Stimulated activated CD8-positive, alpha-beta memory T cell treated with anti-CD3 and anti-CD28 coated beads, Interleukin-7, amount 100 ng/mL, for 24 hours (primary cell): ENCODE results near the gene POC1B.
A peak's percentile ranks its signal among the peaks of the same experiment; 100 is the strongest.

Source experiments
- DNase-seq: peaks from one replicate; pipeline ENCODE4 v3.0.0-alpha.2; 2020; ENCODE audit warnings: low read depth

Gene POC1B

DNA sequence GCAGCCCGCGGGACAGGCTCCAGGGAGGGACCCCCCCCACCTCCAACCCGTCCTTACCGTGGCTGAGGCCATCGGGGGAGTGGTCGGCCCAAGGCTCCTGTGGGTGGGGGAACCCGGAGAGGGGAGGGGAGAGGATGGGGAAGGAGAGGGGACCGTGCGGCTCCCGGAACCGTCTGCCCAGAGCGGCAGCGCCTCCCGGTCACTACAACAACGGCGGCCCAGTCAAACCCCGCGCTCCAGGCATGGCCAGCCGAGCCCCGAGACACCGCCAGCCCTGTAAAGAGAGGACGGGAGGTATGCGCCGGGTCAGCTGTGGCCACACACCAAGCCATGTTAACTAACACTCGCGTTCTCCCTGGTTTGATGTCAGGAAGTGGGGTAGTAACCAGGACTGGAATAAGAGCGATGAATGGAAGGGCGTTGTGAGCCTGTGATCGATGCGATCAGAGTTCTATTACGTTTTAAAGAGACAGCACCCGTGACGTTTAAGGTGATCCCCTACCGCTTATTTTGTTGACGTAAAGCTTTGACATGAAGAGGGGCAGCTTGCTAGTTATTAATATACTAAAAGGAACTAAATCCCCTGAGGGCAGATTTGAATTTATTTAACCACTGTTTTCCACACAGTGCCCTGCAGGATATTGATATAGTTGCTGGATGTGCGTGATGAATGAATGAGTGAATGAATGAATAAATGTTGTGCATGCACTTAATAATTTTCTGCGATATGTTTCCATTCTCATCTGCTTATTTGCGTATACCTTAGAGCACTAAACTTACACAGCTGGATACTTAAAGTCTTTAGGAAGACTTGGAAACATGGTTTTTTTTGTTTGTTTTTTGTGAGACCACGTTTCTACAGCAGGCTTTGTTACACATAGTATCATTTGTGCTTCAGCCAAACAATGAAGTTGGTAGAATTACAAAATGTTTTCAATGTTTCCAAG, at the start of gene POC1B:
TSS of gene POC1B (minus strand) at position 224 of the 947 bp plus-strand sequence. CDS start at position 72, 152 bp downstream.
- peak; percentile 48 for DNase-seq

GRCh38 chr12:89575374-89575773, 49.5 kb upstream of the POC1B start:
- DNase-seq: no peak

DNA sequence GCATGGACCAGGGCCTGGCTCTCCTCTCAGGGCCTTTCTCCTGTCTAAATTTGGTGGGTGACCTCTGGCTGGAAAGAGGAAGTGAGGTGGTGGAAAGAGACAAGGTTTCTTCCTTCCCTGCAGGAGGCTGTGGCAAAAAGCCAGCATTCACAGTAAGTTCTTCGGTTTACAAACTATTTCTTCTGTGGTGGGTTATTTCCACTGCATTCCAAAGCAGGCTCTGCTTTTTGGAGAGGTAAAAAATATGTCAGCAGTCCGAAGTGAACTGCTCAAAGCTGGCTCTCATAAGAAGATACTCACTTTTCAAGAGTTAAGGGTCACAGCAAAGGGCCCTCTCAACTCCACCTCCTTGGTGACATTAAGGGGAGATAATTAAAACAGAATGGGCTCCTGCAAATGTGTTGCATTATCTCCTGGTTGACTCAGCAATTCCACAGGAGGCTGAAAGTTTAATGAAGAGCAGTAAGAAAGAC, 48.9 kb upstream of the POC1B start:
- DNase-seq: no peak

GRCh38 chr12:89573051-89573810, 47.4 kb upstream of the POC1B start:
- DNase-seq: no peak

DNA sequence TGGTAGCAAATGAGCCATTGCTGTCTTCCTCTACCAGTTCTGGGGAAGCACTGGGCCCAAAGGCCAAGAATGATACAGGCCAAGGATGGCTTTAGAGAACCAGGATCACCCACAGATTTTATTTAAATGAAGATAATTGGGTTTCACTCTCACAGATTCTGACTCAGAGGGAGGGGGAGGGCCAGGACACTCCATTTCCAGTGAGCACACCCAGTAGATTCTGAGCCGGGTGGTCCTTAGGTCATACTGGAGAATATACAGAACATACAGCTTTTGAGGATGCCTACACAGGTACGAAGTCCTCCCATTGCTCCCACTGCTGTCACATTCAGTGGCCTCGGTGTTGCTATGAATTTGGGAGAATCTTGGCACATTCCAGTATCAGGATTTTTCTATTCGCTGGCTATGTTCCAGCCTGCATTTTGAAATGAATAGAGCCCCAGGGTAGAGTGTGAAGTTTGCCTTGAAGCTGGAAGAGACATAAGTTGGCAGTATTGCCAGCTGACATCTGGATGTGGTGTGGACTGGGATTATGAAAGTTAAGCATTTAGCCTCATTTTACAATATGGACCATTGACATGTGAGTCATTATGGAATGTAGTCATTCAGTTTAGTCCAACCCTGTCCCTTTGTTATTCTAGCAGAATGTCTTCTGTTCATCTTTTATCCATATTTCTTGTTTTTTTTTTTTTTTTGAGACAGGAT, 45.8 kb upstream of the POC1B start:
- DNase-seq: no peak

- no peak for DNase-seq
Measured at GRCh38 chr12:89568484-89568883, 42.6 kb upstream of the POC1B start.

DNA sequence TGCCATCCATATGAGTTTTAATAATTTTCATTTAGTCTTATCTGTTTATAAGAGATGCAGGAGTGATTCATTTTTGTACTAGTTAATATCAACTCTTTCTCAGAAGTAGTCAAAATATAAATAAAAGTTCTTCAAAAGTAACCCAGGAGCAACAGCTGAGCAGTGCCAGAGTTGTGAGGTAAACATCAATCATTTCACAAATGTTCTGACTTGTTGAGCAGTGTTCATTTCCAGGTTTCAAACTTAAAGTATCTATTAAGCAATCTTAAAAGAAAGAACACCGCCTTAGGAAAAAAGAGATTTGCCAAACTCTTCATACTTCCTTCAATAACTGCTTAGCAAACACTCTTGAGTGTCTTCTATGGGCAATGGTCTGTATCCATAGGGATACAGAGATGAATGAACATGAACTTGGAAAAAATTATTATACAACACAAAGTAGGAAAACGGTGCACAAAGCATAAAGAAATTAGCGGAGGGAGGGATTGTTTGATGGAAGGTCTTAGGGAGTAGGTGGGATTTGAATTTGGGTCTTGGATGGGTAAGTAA, 41.9 kb upstream of the POC1B start:
- DNase-seq: no peak

DNA sequence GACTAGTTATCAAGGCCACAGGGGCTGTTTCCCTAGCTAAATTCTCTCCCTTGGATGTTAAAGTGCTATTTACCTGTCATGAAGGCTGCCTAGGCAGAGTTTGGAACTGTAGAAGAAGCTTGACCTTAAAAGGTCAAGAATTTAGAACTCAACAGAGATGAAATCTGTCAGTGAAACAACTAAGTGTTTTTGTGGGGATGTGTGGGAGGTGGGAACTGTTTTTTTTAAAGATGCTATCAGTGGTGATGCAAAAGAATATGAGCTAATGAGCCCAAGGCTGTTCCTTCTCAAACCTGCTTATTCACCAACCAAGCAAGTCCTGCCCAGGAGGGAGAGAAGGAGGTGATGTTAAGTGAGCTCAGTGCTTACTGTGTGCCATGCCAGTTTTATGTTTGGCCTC, 40.8 kb upstream of the POC1B start:
- DNase-seq: no peak

DNA sequence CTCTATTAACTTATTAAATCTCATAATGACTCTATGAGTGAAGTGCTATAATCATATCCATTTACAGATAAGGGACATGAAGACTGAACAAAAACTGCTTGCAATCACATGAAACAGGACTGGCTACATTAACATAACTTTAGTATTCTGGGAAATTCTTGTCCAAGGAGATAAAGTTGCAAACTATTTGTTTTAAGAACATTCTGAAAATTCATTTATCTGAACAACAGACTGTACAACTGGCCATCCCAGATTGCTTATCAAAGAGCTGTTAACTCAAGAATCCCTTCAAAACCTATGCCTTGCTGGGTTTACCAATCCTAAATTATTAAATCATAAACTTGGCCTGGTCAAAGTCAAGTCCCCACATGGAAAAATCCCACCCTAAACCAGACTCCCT, 39.2 kb upstream of the POC1B start:
- DNase-seq: no peak

- no peak for DNase-seq
Measured at GRCh38 chr12:89559753-89560152, 33.9 kb upstream of the POC1B start.

- DNase-seq: no peak
Measured at GRCh38 chr12:89556976-89557375, 31.1 kb upstream of the POC1B start.

GRCh38 chr12:89552376-89552775, 26.5 kb upstream of the POC1B start:
- no peak for DNase-seq

DNA sequence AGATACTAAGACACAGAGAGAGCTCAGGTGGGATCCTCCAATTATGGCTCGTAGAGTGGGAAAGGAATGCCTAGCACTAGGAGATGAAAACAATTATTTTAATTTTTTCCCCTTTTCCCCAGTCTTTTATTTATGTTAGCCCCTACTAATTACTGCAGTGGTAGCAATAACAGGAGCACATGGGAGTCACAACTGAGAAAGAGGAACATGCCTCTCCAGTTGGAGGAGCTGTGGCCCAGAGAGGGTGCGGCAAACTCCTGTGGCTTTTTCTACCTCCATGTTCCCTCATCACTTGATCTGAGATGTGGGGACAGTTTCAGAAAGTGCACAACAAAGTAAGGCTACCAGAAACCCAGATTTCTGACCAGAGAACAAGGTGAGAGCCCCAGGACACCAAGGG, 25.9 kb upstream of the POC1B start:
- DNase-seq: no peak

GRCh38 chr12:89547101-89547500, 21.3 kb upstream of the POC1B start:
- DNase-seq: no peak

GRCh38 chr12:89546151-89546550, 20.3 kb upstream of the POC1B start:
- no peak for DNase-seq

- no peak for DNase-seq
Measured at GRCh38 chr12:89544681-89545184, 18.9 kb upstream of the POC1B start.

DNA sequence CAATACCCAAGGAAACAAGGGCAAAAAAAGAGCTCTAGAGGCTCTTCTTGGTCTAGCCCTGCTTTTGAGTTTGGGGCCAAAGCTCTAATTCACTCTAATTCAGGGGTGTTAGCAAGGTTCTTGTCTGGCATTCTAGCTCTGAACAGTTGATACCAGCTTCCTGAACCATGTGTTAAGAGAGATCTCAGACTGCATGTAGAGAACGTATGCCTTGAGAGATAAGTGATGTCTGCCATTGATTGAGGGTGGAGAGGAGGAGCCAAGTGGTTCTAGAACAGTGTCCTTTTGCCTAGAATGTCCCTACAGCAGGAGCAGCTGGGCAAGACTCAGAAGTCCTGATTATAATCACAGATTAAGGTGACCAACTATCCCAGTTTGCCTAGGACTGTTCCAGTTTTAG, 18.2 kb upstream of the POC1B start:
- no peak for DNase-seq

- DNase-seq: peak; percentile 33
Measured at GRCh38 chr12:89542912-89543592, 17.2 kb upstream of the POC1B start.

DNA sequence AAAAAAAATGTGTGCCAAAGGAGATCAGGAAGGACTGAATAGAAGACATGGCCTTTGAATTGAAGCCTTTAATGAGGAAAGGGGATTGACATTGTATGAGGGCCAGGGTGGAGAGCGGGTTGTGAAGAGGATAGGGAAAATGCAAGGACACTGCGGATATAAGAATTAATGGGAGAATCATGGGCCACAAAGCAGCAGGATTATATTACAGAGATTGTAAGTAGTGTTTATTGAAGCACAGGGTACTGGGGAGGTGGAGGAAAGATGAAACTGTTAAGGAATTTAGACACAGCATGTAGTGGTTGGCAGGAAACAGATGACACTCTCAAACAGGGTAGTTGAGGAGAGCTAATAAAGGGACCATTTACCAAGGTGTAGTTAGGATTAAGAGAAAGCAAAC, 16.4 kb upstream of the POC1B start:
- DNase-seq: no peak

DNA sequence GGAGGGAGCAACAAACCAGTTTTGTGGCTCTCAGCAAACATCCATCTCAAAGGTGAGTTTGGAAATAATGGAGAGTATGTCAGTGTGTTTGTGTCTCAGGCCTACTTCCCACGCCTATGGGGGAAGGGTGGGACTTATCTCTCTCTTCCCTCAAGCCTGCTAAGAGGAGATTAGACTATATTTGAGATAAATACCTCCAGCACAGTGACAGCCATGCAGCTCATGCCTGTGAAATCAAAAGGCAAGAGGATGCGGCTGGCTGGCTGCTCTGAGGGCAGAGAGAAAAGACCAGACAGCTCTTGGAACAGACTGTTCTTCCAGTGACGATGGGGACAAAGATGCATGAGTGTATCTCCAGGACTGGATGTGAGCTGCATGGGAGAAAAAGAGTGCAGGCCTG, 14.7 kb upstream of the POC1B start:
- DNase-seq: no peak
